RWPE2 (cell line): ENCODE results near the gene PCED1A.

Experiments
- ATAC-seq: fragments of 200-7000 bp; cut with Tn5 transposase; 3 replicates; pipeline ENCODE4 v1.9.1; 2021; ENCODE audit warnings: low read depth
- DNase-seq: peaks from one replicate; pipeline ENCODE4 v3.0.0-alpha.2; 2020; ENCODE audit warnings: low spot score
- H3K27ac ChIP-seq: fragments of 450-650 bp; 2 replicates; pipeline ENCODE4 v1.5.1; 2017; ENCODE audit warnings: mild to moderate bottlenecking; ENCODE audit not compliant: poor library complexity, severe bottlenecking
- H3K27me3 ChIP-seq: fragments of 250-450 bp; sonication (Bioruptor Pico); 2 replicates; pipeline ENCODE4 v1.5.1; 2021; ENCODE audit warnings: mild to moderate bottlenecking, moderate library complexity; ENCODE audit not compliant: insufficient read depth, poor library complexity, severe bottlenecking
- H3K36me3 ChIP-seq: fragments of 250-450 bp; sonication (Bioruptor Pico); 2 replicates; pipeline ENCODE4 v1.5.1; 2020; ENCODE audit warnings: low read depth, mild to moderate bottlenecking, moderate library complexity
- H3K4me1 ChIP-seq: fragments of 250-450 bp; sonication (Bioruptor Pico); 2 replicates; pipeline ENCODE4 v1.5.1; 2021; ENCODE audit warnings: mild to moderate bottlenecking, moderate library complexity; ENCODE audit not compliant: insufficient read depth, poor library complexity, severe bottlenecking
- H3K4me3 ChIP-seq: fragments of 250-450 bp; sonication (Bioruptor Pico); 2 replicates; pipeline ENCODE4 v1.5.1; 2021; ENCODE audit warnings: mild to moderate bottlenecking, moderate library complexity; ENCODE audit not compliant: severe bottlenecking
- H3K9me3 ChIP-seq: fragments of 250-450 bp; sonication (Bioruptor Pico); 2 replicates; pipeline ENCODE4 v1.5.1; 2021; ENCODE audit warnings: mild to moderate bottlenecking, moderate library complexity; ENCODE audit not compliant: severe bottlenecking
- TF ChIP-seq, protein P1 (sequence below): fragments of 450-650 bp; IDR thresholded peaks from one replicate; pipeline ENCODE4 v1.5.1; 2017; ENCODE audit warnings: mild to moderate bottlenecking, moderate library complexity; ENCODE audit not compliant: poor library complexity, severe bottlenecking

PCED1A gene

GRCh38 chr20:2865630-2866029, 25.2 kb upstream of the PCED1A start:
- no peaks in the 10 kb centered on the region for H3K9me3 ChIP-seq
- H3K4me3 ChIP-seq: no peak overlapping the region
- peaks cover 11% of the 10 kb centered on the region; the same call in 1 of the 2 replicates for H3K36me3 ChIP-seq
- no peak overlapping the region for H3K27ac ChIP-seq
- H3K27me3 ChIP-seq: no peaks in the 10 kb centered on the region
- no peak for DNase-seq
- peaks cover 3% of the 10 kb centered on the region for H3K4me1 ChIP-seq
- no peak for ATAC-seq
- TF ChIP-seq, protein P1, sequence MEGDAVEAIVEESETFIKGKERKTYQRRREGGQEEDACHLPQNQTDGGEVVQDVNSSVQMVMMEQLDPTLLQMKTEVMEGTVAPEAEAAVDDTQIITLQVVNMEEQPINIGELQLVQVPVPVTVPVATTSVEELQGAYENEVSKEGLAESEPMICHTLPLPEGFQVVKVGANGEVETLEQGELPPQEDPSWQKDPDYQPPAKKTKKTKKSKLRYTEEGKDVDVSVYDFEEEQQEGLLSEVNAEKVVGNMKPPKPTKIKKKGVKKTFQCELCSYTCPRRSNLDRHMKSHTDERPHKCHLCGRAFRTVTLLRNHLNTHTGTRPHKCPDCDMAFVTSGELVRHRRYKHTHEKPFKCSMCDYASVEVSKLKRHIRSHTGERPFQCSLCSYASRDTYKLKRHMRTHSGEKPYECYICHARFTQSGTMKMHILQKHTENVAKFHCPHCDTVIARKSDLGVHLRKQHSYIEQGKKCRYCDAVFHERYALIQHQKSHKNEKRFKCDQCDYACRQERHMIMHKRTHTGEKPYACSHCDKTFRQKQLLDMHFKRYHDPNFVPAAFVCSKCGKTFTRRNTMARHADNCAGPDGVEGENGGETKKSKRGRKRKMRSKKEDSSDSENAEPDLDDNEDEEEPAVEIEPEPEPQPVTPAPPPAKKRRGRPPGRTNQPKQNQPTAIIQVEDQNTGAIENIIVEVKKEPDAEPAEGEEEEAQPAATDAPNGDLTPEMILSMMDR: no peak

DNA sequence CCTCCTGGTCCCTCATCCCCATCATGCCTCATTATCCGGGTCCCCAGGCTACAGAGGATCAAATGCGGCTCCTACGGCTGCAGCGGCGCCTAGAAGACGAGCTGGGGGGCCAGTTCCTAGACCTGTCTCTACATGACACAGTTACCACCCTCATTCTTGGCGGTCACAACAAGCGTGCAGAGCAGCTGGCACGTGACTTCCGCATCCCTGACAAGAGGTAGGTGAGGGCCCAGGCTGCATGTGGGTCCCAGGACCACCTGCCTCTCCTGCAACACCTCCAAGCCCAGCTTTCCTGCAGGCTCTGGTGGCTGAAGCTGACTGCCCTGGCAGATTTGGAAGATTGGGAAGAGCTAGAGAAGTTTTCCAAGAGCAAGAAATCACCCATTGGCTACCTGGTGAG, 24.6 kb upstream of the PCED1A start:
- Histone ChIP-seq H3K4me1 (no peaks in the 10 kb centered on the region), H3K4me3 (no peak overlapping the region), H3K27me3 (no peaks in the 10 kb centered on the region), H3K9me3 (no peaks in the 10 kb centered on the region), H3K27ac (no peak overlapping the region), H3K36me3 (peaks cover 11% of the 10 kb centered on the region; the same call in 1 of the 2 replicates)
- ATAC-seq: no peak
- no peak for DNase-seq
- TF ChIP-seq, protein P1: no peak

DNA sequence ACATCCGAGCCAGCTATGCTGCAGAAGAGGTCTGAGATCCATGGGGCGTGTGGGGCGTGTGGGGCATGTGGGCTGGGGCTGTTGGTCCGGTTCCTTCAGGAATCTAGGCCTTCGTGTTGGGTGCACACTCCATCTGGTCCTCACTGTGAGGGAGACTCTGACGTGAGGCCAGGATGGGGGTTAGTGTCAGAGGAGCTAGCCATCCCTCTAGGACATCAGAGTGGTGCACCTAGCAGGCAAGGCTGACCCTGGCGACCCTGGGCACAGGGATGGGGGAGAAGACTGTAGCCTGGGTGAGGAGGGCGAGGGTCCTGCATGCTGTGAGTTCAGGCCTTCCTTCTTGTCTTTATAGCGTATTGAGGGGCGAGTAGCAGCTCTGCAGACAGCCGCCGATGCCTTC, 24.2 kb upstream of the PCED1A start:
- H3K27ac ChIP-seq: no peak overlapping the region
- H3K4me1 ChIP-seq: no peaks in the 10 kb centered on the region
- ATAC-seq: no peak
- H3K27me3 ChIP-seq: no peaks in the 10 kb centered on the region
- no peaks in the 10 kb centered on the region for H3K9me3 ChIP-seq
- no peak overlapping the region for H3K4me3 ChIP-seq
- TF ChIP-seq, protein P1: no peak
- DNase-seq: no peak
- peaks cover 11% of the 10 kb centered on the region; the same call in 1 of the 2 replicates for H3K36me3 ChIP-seq

DNA sequence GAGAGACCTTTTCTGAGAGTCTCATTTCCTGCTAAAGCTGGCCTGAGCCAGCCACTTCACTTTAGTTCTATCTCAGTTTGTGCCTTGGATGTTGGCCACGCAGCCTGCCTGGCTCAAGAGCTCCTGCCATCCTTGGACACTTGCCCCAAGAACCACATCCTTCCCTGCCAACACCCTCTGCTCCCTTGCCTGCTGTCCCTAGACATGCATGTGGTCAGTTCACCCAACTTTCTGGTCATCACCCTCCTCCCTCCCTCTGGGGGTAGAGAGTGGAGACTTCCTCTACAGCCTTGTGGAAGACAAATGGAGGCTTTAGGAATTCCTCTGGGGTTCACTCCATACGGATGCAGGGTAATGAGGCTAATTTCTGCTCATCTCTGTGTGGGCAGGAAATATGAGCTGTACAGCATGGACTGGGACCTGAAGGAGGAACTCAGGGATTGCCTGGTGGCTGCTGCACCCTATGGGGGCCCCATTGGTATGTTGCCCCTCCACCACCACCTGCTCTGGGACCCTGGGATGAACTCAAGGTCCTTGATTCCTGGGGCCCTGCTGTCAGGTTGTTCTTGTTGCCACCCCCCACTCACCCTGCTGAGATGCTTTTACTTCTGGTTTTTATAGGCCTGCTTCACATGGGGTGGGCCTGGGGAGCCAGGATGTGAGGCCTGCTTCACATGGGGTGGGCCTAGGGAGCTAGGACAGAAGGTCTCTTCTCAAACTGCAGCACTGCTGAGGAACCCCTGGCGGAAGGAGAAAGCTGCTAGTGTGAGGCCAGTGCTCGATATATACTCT, 19.1 kb upstream of the PCED1A start:
- DNase-seq: no peak
- TF ChIP-seq, protein P1: no peak
- H3K36me3 ChIP-seq: peaks cover 11% of the 10 kb centered on the region; the same call in 1 of the 2 replicates

GRCh38 chr20:2858591-2858990, 18.1 kb upstream of the PCED1A start:
- DNase-seq (no peak), ATAC-seq (no peak)
- peaks cover 11% of the 10 kb centered on the region; the same call in 1 of the 2 replicates for H3K36me3 ChIP-seq
- H3K27ac ChIP-seq: no peak overlapping the region
- no peak overlapping the region for H3K4me3 ChIP-seq
- H3K27me3 ChIP-seq: no peaks in the 10 kb centered on the region
- H3K9me3 ChIP-seq: no peaks in the 10 kb centered on the region
- TF ChIP-seq, protein P1: no peak
- no peaks in the 10 kb centered on the region for H3K4me1 ChIP-seq

More for the DNA sequence above, 19.1 kb upstream of the PCED1A start:
- H3K4me1 ChIP-seq: no peaks in the 10 kb centered on the region
- ATAC-seq: no peak
- no peak overlapping the region for H3K27ac ChIP-seq
- no peaks in the 10 kb centered on the region for H3K9me3 ChIP-seq
- H3K4me3 ChIP-seq: no peak overlapping the region
- no peaks in the 10 kb centered on the region for H3K27me3 ChIP-seq
